Measurements from ENCODE around the gene MPZL3.

GRCh38 chr11:118223992-118224391 is 28.2 kb downstream of the MPZL3 start:
- no peak for TF ChIP-seq CTCF (IDR thresholded peaks at IDR 0.05; ENCODE audit: borderline replicate concordance, extremely low read depth, low read length, poor library complexity, severe bottlenecking)
- TF ChIP-seq EZH2 (IDR thresholded peaks at IDR 0.05; ENCODE audit: borderline replicate concordance, low read depth, low read length, severe bottlenecking), result no peak

All from DND-41 (cell line).